Measurements from ENCODE around the gene EBF3.
"Not testable (repeated sequence)": the region's sequence is repeated elsewhere in the genome, so short reads cannot be mapped to it uniquely, and the experiment has no call there.

Gene EBF3

GRCh38 chr10:129924375-129925085 lies 39.5 kb downstream of the EBF3 start:
- Histone ChIP-seq H3K27me3 (no peaks in the 10 kb centered on the region), H4K20me1 (no peaks in the 10 kb centered on the region), H3K9ac (no peak overlapping the region), H3K4me1 (peaks cover 0 to 5% (median 0%) of the 10 kb centered on the region in 10 experiments; a peak in 2 of 20 replicates), H3K36me3 (no peaks in the 10 kb centered on the region), H3K27ac (no peak overlapping the region), H3K9me3 (replicated peaks in 1 of 11) (no peaks in the 10 kb centered on the region), H3K4me2 (no peak overlapping the region), H3K4me3 (no peak overlapping the region)
- TF ChIP-seq Cebpa-rat (IDR thresholded peaks at IDR 0.05) = no peak

- Histone ChIP-seq H3K4me2 (no peak overlapping the region), H3K4me1 (peaks cover 0 to 5% (median 0%) of the 10 kb centered on the region in 10 experiments; a peak in 2 of 20 replicates), H3K4me3 (no peak overlapping the region), H3K36me3 (no peaks in the 10 kb centered on the region), H3K27me3 (no peaks in the 10 kb centered on the region), H3K9me3 (replicated peaks in 1 of 11) (no peaks in the 10 kb centered on the region), H3K9ac (no peak overlapping the region), H4K20me1 (no peaks in the 10 kb centered on the region), H3K27ac (no peak overlapping the region)
- TF ChIP-seq Cebpa-rat (IDR thresholded peaks at IDR 0.05) = no peak
Measured at GRCh38 chr10:129922598-129923123, 41.4 kb downstream of the EBF3 start.

GRCh38 chr10:129921801-129922597 lies 42.1 kb downstream of the EBF3 start:
- Histone ChIP-seq H3K36me3 (no peaks in the 10 kb centered on the region), H3K27me3 (no peaks in the 10 kb centered on the region), H3K9me3 (replicated peaks in 1 of 11) (no peaks in the 10 kb centered on the region), H3K4me2 (no peak overlapping the region), H3K9ac (no peak overlapping the region), H4K20me1 (no peaks in the 10 kb centered on the region), H3K27ac (no peak overlapping the region), H3K4me1 (peaks cover 0 to 5% (median 0%) of the 10 kb centered on the region in 10 experiments; a peak in 2 of 20 replicates), H3K4me3 (no peak overlapping the region)
- no peak for TF ChIP-seq Cebpa-rat (IDR thresholded peaks at IDR 0.05)

- TF ChIP-seq Cebpa-rat (IDR thresholded peaks at IDR 0.05) = no peak
- Histone ChIP-seq H4K20me1 (no peaks in the 10 kb centered on the region), H3K4me2 (no peak overlapping the region), H3K36me3 (no peaks in the 10 kb centered on the region), H3K9me3 (replicated peaks in 1 of 11) (no peaks in the 10 kb centered on the region), H3K27ac (no peak overlapping the region), H3K4me1 (peaks cover 0 to under 1% (median 0%) of the 10 kb centered on the region in 10 experiments; a peak in 1 of 20 replicates), H3K27me3 (no peaks in the 10 kb centered on the region), H3K4me3 (no peak overlapping the region), H3K9ac (no peak overlapping the region)
Measured at GRCh38 chr10:129921065-129921670, 42.9 kb downstream of the EBF3 start.

GRCh38 chr10:129920187-129920586 lies 43.9 kb downstream of the EBF3 start:
- H3K9ac ChIP-seq; H3K9me3 ChIP-seq (replicated peaks in 1 of 11); H3K27me3 ChIP-seq; H3K4me3 ChIP-seq; H4K20me1 ChIP-seq; H3K27ac ChIP-seq; H3K4me2 ChIP-seq; H3K4me1 ChIP-seq; H3K36me3 ChIP-seq: not testable (repeated sequence)

GRCh38 chr10:129919358-129919757 lies 44.7 kb downstream of the EBF3 start:
- no peaks in the 10 kb centered on the region for H4K20me1 ChIP-seq
- no peaks in the 10 kb centered on the region for H3K36me3 ChIP-seq
- H3K27me3 ChIP-seq = no peaks in the 10 kb centered on the region
- no peak overlapping the region for H3K4me3 ChIP-seq
- peaks cover 0 to 9% (median 0%) of the 10 kb centered on the region in 10 experiments; a peak in 2 of 20 replicates for H3K4me1 ChIP-seq
- no peaks in the 10 kb centered on the region for H3K9me3 ChIP-seq (replicated peaks in 1 of 11)
- TF ChIP-seq Cebpa-rat (IDR thresholded peaks at IDR 0.05) = no peak
- H3K27ac ChIP-seq = no peak overlapping the region
- no peak overlapping the region for H3K9ac ChIP-seq
- no peak overlapping the region for H3K4me2 ChIP-seq

- Histone ChIP-seq H3K27ac (no peak overlapping the region), H3K36me3 (no peaks in the 10 kb centered on the region), H3K4me1 (peaks cover 0 to 9% (median 0%) of the 10 kb centered on the region in 10 experiments; a peak in 2 of 20 replicates), H3K9me3 (replicated peaks in 1 of 11) (no peaks in the 10 kb centered on the region), H4K20me1 (no peaks in the 10 kb centered on the region), H3K9ac (no peak overlapping the region), H3K4me2 (no peak overlapping the region), H3K4me3 (no peak overlapping the region), H3K27me3 (no peaks in the 10 kb centered on the region)
- no peak for TF ChIP-seq Cebpa-rat (IDR thresholded peaks at IDR 0.05)
Measured at GRCh38 chr10:129918836-129919235, 45.2 kb downstream of the EBF3 start.

GRCh38 chr10:129918401-129918800 lies 45.7 kb downstream of the EBF3 start:
- H3K4me1 ChIP-seq = peaks cover 0 to 9% (median 0%) of the 10 kb centered on the region in 10 experiments; a peak in 2 of 20 replicates
- H3K36me3 ChIP-seq = no peaks in the 10 kb centered on the region
- H3K9me3 ChIP-seq (replicated peaks in 1 of 11) = no peaks in the 10 kb centered on the region
- H3K4me2 ChIP-seq = no peak overlapping the region
- H3K27me3 ChIP-seq = no peaks in the 10 kb centered on the region
- TF ChIP-seq Cebpa-rat (IDR thresholded peaks at IDR 0.05) = no peak
- H3K9ac ChIP-seq = no peak overlapping the region
- H3K27ac ChIP-seq = no peak overlapping the region
- H3K4me3 ChIP-seq = no peak overlapping the region
- no peaks in the 10 kb centered on the region for H4K20me1 ChIP-seq

- Histone ChIP-seq H3K27me3 (no peaks in the 10 kb centered on the region), H3K9me3 (replicated peaks in 1 of 11) (no peaks in the 10 kb centered on the region), H3K27ac (no peak overlapping the region), H3K4me3 (no peak overlapping the region), H3K36me3 (no peaks in the 10 kb centered on the region), H3K9ac (no peak overlapping the region), H3K4me1 (peaks cover 0 to 9% (median 0%) of the 10 kb centered on the region in 10 experiments; a peak in 2 of 20 replicates), H4K20me1 (no peaks in the 10 kb centered on the region), H3K4me2 (no peak overlapping the region)
- TF ChIP-seq Cebpa-rat (IDR thresholded peaks at IDR 0.05) = no peak
Measured at GRCh38 chr10:129917936-129918335, 46.1 kb downstream of the EBF3 start.
